NCI-H345 (cell line): ENCODE results near the gene KPRP.

Experiments
- DNase-seq: peaks from one replicate; lab custom pipeline; 2025; lab: John Stamatoyannopoulos, UW

KPRP gene

GRCh38 chr1:152774875-152775274 is 17.1 kb downstream of the KPRP start, which contains the start of gene LCE1F:
LCE1F (plus strand) TSS chr1:152775140; CDS start chr1:152776372, 1,232 bp downstream.
- DNase-seq, result no peak

GRCh38 chr1:152776361-152776760 is 18.5 kb downstream of the KPRP start:
- DNase-seq, result no peak

- DNase-seq, result no peak
Observed at GRCh38 chr1:152777510-152778137, 19.8 kb downstream of the KPRP start.

GRCh38 chr1:152783095-152783494 is 25.3 kb downstream of the KPRP start:
- DNase-seq, result no peak

GRCh38 chr1:152786077-152786476 is 28.3 kb downstream of the KPRP start, which contains the start of gene LCE1E:
LCE1E (plus strand) TSS chr1:152786257; CDS start chr1:152787300, 1,043 bp downstream.
- no peak for DNase-seq

- DNase-seq, result no peak
Observed at GRCh38 chr1:152795686-152796085, 37.9 kb downstream of the KPRP start.

- no peak for DNase-seq
Observed at GRCh38 chr1:152796421-152796820, 38.6 kb downstream of the KPRP start, which contains the start of gene LCE1D. LCE1D (plus strand) TSS chr1:152796721; CDS start chr1:152797795, 1,074 bp downstream.

- DNase-seq, result no peak
Observed at GRCh38 chr1:152801333-152801732, 43.5 kb downstream of the KPRP start.

GRCh38 chr1:152806576-152806975 is 48.8 kb downstream of the KPRP start, which contains the start of gene LCE1C:
LCE1C (minus strand) TSS chr1:152806651; CDS start chr1:152805478, 1,173 bp downstream.
- no peak for DNase-seq

GRCh38 chr1:152811050-152811449 is 53.2 kb downstream of the KPRP start:
- DNase-seq, result no peak
